ENCODE data around the gene HCN3. TPM values are rescaled to one million over a fixed set of nuclear protein-coding genes. Genes with fewer than 3 reads are reported as not detected.

HCN3 gene
- total and polyA plus RNA-seq, 2 donors = 0.76 to 2.6 TPM

DNA sequence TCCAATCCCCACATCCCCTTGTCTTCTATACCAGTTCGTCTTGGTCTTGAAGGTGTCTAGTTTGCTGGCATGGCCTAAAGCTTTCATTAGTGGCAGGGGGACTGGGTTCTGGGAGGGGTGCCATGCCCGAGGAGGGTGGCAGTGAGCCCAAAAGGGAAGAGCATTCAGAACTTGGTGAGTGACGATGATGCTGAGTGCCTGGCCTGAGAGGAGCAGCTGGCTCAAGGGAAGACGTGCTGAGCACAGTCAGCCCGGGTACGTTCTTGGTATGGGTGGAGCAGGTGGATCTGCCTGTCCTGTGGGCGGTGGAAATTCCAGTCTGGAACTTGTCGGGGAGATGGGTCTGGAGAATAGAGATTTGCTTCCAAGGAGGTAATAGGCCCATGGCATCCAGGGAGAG, 36.0 kb downstream of the HCN3 start:
- no peaks in the 10 kb centered on the region for H3K27me3 ChIP-seq (ENCODE audit: control insufficient read depth in 2 of 2, insufficient read depth in 1 of 2, low read length in 1 of 2)
- H3K4me1 ChIP-seq (ENCODE audit: control insufficient read depth in 2 of 2, insufficient read depth in 2 of 2, low read length in 2 of 2) = peaks cover 6 to 17% of the 10 kb centered on the region in 2 donors
- H3K36me3 ChIP-seq (ENCODE audit: control insufficient read depth in 2 of 2, insufficient read depth in 2 of 2, low read length in 1 of 2) = peaks cover 41 to 44% of the 10 kb centered on the region in 2 donors
- no peaks in the 10 kb centered on the region for H3K9me3 ChIP-seq (ENCODE audit: control insufficient read depth in 2 of 2, insufficient read depth in 1 of 2, low read length in 1 of 2)
- no peak overlapping the region for H3K4me3 ChIP-seq (ENCODE audit: low read length in 2 of 2)
- no peak for DNase-seq (ENCODE audit: low read depth in 6 of 9, low spot score in 9 of 9)
- WGBS = 96% methylated on average over 8 of the region's 8 CpGs
- H3K27ac ChIP-seq (ENCODE audit: low read depth in 1 of 2, low read length in 1 of 2) = no peak overlapping the region

DNA sequence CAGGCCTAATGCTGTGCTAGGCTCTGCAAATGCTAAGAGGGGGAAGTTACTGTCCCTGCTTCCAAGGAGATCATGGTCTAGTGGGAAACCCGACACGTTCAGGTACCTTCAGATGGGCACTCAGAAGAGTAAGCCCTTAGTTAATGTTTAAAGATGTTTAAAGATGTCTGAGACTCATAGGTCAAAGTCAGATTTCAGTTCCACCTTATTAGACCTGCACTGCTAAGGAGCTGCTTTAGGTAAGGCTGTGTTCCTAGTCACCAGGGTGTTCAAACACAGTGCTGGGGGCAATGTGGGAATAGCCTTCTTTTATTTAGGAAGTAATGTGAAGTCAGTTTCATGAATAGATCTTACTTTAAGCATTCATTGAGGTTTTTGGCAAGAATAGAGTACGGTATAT, 39.7 kb downstream of the HCN3 start:
- peaks cover 0 to 11% of the 10 kb centered on the region in 2 donors for H3K27me3 ChIP-seq (ENCODE audit: control insufficient read depth in 2 of 2, insufficient read depth in 1 of 2, low read length in 1 of 2)
- no peak overlapping the region for H3K27ac ChIP-seq (ENCODE audit: low read depth in 1 of 2, low read length in 1 of 2)
- 98% methylated on average over 3 of the region's 3 CpGs for WGBS
- peaks cover 41 to 45% of the 10 kb centered on the region in 2 donors for H3K36me3 ChIP-seq (ENCODE audit: control insufficient read depth in 2 of 2, insufficient read depth in 2 of 2, low read length in 1 of 2)
- DNase-seq (ENCODE audit: low read depth in 6 of 9, low spot score in 9 of 9) = no peak
- H3K4me1 ChIP-seq (ENCODE audit: control insufficient read depth in 2 of 2, insufficient read depth in 2 of 2, low read length in 2 of 2) = peaks cover 3 to 20% of the 10 kb centered on the region in 2 donors
- no peak overlapping the region for H3K4me3 ChIP-seq (ENCODE audit: low read length in 2 of 2)
- H3K9me3 ChIP-seq (ENCODE audit: control insufficient read depth in 2 of 2, insufficient read depth in 1 of 2, low read length in 1 of 2) = no peaks in the 10 kb centered on the region

DNA sequence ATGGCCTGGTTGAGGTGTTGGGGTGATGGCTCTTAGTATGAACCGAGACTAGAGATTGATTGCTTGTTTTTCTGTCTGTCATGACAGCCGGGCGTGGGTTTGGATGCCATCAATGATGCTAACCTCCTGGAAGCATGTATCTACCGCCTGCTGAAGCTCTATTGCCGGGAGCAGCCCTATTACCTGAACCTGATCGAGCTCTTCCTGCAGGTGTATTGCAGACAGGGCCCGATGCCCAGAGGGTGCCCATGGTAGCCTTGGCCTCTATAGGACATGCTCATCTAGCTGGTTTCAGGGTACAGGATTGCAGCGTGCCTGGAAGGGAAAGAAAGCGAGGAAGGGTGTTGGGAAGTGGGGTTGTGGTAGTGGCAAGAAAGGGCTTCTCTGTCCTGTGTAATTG, 40.8 kb downstream of the HCN3 start:
- Histone ChIP-seq H3K36me3 (ENCODE audit: control insufficient read depth in 2 of 2, insufficient read depth in 2 of 2, low read length in 1 of 2) (peaks cover 34 to 36% of the 10 kb centered on the region in 2 donors), H3K4me3 (ENCODE audit: low read length in 2 of 2) (no peak overlapping the region), H3K9me3 (ENCODE audit: control insufficient read depth in 2 of 2, insufficient read depth in 1 of 2, low read length in 1 of 2) (no peaks in the 10 kb centered on the region), H3K27me3 (ENCODE audit: control insufficient read depth in 2 of 2, insufficient read depth in 1 of 2, low read length in 1 of 2) (peaks cover 0 to 21% of the 10 kb centered on the region in 2 donors), H3K27ac (ENCODE audit: low read depth in 1 of 2, low read length in 1 of 2) (no peak overlapping the region), H3K4me1 (ENCODE audit: control insufficient read depth in 2 of 2, insufficient read depth in 2 of 2, low read length in 2 of 2) (peaks cover 8 to 30% of the 10 kb centered on the region in 2 donors)
- WGBS = 97% methylated on average over 9 of the region's 9 CpGs
- no peak for DNase-seq (ENCODE audit: low read depth in 6 of 9, low spot score in 9 of 9)

DNA sequence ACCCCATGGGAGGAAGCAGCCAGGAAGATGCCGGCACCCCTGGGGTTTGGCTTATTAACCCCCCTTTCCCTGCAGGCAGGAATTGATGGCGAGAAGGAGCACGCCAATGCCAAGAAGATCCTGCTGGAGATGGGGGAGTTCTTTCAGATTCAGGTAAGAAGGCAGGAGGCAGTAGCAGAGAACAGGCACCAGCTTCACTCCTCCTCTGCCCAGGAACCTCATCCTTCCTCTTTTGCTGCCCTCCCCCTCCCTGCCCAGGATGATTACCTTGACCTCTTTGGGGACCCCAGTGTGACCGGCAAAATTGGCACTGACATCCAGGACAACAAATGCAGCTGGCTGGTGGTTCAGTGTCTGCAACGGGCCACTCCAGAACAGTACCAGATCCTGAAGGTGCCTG, 42.3 kb downstream of the HCN3 start:
- 96% methylated on average over 5 of the region's 5 CpGs for WGBS

DNA sequence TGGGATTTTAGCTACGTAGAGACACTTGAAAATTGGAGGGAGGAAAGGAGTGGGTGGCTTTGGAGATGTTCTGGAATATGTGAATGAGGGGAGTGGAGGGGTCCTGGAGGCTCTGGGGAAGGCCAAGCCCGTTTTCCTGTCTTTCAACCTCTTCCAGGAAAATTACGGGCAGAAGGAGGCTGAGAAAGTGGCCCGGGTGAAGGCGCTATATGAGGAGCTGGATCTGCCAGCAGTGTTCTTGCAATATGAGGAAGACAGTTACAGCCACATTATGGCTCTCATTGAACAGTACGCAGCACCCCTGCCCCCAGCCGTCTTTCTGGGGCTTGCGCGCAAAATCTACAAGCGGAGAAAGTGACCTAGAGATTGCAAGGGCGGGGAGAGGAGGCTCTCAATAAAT, 43.0 kb downstream of the HCN3 start:
- Histone ChIP-seq H3K4me1 (ENCODE audit: control insufficient read depth in 2 of 2, insufficient read depth in 2 of 2, low read length in 2 of 2) (peaks cover 8 to 45% of the 10 kb centered on the region in 2 donors), H3K27ac (ENCODE audit: low read depth in 1 of 2, low read length in 1 of 2) (peak overlapping the region in 1 of 2 donors; percentile 23)
- 51% methylated on average over 11 of the region's 11 CpGs for WGBS

More for the DNA sequence above, 42.3 kb downstream of the HCN3 start:
- peaks cover 23 to 25% of the 10 kb centered on the region in 2 donors for H3K36me3 ChIP-seq (ENCODE audit: control insufficient read depth in 2 of 2, insufficient read depth in 2 of 2, low read length in 1 of 2)
- no peak overlapping the region for H3K4me3 ChIP-seq (ENCODE audit: low read length in 2 of 2)
- DNase-seq (ENCODE audit: low read depth in 6 of 9, low spot score in 9 of 9) = no peak
- H3K9me3 ChIP-seq (ENCODE audit: control insufficient read depth in 2 of 2, insufficient read depth in 1 of 2, low read length in 1 of 2) = no peaks in the 10 kb centered on the region
- peaks cover 0 to 27% of the 10 kb centered on the region in 2 donors for H3K27me3 ChIP-seq (ENCODE audit: control insufficient read depth in 2 of 2, insufficient read depth in 1 of 2, low read length in 1 of 2)
- peaks cover 8 to 38% of the 10 kb centered on the region in 2 donors for H3K4me1 ChIP-seq (ENCODE audit: control insufficient read depth in 2 of 2, insufficient read depth in 2 of 2, low read length in 2 of 2)
- no peak overlapping the region for H3K27ac ChIP-seq (ENCODE audit: low read depth in 1 of 2, low read length in 1 of 2)

DNA sequence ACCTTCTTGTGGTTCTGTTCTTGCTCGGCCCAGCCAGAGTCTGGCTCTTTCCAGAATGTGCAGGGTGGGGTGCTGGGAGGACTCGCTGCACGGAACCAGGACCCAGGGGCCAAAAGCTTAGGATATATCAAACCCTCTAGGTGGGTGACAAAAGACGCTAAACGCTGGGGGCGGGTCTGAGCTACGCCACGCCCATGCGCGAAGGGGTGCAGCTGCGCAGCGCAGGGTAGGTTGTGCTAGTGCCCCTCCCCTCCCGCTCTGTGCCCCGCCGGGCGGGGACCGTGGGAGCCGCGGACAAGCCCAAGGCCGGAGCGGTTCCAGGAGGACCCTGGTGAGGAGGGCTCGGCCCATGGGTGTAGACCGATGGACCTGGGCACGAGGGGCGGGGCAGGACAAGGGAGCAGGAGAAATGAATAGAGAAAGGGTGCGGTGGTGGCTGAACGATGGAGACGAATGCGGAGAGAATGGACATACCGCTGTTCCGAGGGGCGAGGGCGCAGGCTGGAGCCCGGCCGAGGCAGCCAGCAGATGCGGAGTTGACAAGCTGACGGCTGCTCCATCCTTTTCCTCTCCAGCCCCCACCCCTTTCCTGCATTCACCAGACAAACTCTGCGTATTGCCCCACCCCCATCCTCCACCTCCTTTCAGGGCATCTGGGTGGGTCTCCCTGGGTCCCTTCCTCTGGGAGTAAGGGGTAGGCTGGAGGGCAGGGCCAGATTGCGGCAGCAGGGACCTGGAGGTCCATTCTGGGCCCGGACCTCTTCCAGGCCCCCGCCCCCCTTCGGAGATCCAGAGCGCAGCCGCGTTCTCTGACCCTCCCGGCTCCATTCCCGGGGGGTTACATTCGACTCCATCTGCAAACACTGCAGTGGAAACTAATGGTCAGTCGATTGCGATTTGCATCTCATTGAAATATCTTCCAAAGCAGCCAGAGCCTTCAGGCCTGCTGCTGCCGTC, 43.7 kb downstream of the HCN3 start, which contains the start of gene RUSC1:
TSS of gene RUSC1 (plus strand) at position 234 of the 957 bp plus-strand sequence. CDS start 880 bp downstream, outside the sequence.
- DNase-seq (ENCODE audit: low read depth in 6 of 9, low spot score in 9 of 9) = peak in 7 of 9 donors; percentile 47 to 86 (median 70)
- 25% methylated on average over 51 of the region's 51 CpGs for WGBS
- H3K36me3 ChIP-seq (ENCODE audit: control insufficient read depth in 2 of 2, insufficient read depth in 2 of 2, low read length in 1 of 2) = peaks cover 17 to 19% of the 10 kb centered on the region in 2 donors
- H3K27ac ChIP-seq (ENCODE audit: low read depth in 1 of 2, low read length in 1 of 2) = peak within 1 kb of the TSS in 1 of 2 donors; percentile 24
- H3K4me1 ChIP-seq (ENCODE audit: control insufficient read depth in 2 of 2, insufficient read depth in 2 of 2, low read length in 2 of 2) = peaks cover 8 to 52% of the 10 kb centered on the region in 2 donors
- H3K9me3 ChIP-seq (ENCODE audit: control insufficient read depth in 2 of 2, insufficient read depth in 1 of 2, low read length in 1 of 2) = no peaks in the 10 kb centered on the region
- H3K4me3 ChIP-seq (ENCODE audit: low read length in 2 of 2) = peak within 1 kb of the TSS; percentile 49 to 56
- H3K27me3 ChIP-seq (ENCODE audit: control insufficient read depth in 2 of 2, insufficient read depth in 1 of 2, low read length in 1 of 2) = peaks cover 0 to 30% of the 10 kb centered on the region in 2 donors

More for the DNA sequence above, 43.0 kb downstream of the HCN3 start:
- peak overlapping the region; percentile 49 to 56 for H3K4me3 ChIP-seq (ENCODE audit: low read length in 2 of 2)
- peaks cover 17 to 19% of the 10 kb centered on the region in 2 donors for H3K36me3 ChIP-seq (ENCODE audit: control insufficient read depth in 2 of 2, insufficient read depth in 2 of 2, low read length in 1 of 2)
- peaks cover 0 to 30% of the 10 kb centered on the region in 2 donors for H3K27me3 ChIP-seq (ENCODE audit: control insufficient read depth in 2 of 2, insufficient read depth in 1 of 2, low read length in 1 of 2)
- H3K9me3 ChIP-seq (ENCODE audit: control insufficient read depth in 2 of 2, insufficient read depth in 1 of 2, low read length in 1 of 2) = no peaks in the 10 kb centered on the region
- no peak for DNase-seq (ENCODE audit: low read depth in 6 of 9, low spot score in 9 of 9)

DNA sequence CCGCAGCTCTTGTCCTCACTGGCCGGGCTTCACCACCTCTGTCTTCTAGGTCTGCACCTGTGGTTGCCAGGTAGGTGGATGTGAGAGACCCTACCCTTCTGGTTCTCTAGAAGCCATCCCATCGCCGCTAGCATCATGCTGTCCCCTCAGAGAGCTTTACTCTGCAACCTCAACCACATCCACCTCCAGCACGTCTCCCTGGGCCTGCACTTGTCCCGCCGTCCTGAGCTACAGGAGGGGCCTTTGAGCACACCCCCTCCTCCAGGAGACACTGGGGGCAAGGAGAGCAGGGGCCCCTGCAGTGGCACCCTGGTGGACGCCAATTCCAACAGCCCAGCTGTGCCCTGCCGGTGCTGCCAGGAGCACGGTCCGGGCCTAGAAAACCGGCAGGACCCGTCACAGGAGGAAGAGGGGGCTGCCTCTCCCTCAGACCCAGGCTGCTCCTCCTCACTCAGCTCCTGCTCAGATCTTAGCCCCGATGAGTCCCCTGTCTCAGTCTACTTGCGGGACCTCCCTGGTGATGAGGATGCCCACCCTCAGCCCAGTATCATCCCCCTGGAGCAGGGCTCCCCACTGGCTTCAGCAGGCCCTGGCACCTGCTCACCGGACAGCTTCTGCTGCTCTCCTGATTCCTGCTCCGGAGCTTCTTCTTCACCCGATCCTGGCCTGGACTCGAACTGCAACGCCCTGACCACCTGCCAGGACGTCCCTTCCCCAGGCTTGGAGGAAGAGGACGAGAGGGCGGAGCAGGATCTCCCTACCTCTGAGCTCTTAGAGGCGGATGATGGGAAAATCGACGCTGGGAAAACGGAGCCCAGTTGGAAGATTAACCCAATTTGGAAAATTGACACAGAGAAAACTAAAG, 44.6 kb downstream of the HCN3 start:
- H3K27ac ChIP-seq (ENCODE audit: low read depth in 1 of 2, low read length in 1 of 2) = peak overlapping the region in 1 of 2 donors; percentile 24
- DNase-seq (ENCODE audit: low read depth in 6 of 9, low spot score in 9 of 9) = no peak
- H3K27me3 ChIP-seq (ENCODE audit: control insufficient read depth in 2 of 2, insufficient read depth in 1 of 2, low read length in 1 of 2) = peaks cover 0 to 30% of the 10 kb centered on the region in 2 donors
- peak overlapping the region in 1 of 2 donors; percentile 87 for H3K4me3 ChIP-seq (ENCODE audit: low read length in 2 of 2)
- WGBS = 87% methylated on average over 27 of the region's 27 CpGs
- H3K36me3 ChIP-seq (ENCODE audit: control insufficient read depth in 2 of 2, insufficient read depth in 2 of 2, low read length in 1 of 2) = peaks cover 19% of the 10 kb centered on the region in 2 donors
- H3K9me3 ChIP-seq (ENCODE audit: control insufficient read depth in 2 of 2, insufficient read depth in 1 of 2, low read length in 1 of 2) = no peaks in the 10 kb centered on the region
- peaks cover 8 to 53% of the 10 kb centered on the region in 2 donors for H3K4me1 ChIP-seq (ENCODE audit: control insufficient read depth in 2 of 2, insufficient read depth in 2 of 2, low read length in 2 of 2)

DNA sequence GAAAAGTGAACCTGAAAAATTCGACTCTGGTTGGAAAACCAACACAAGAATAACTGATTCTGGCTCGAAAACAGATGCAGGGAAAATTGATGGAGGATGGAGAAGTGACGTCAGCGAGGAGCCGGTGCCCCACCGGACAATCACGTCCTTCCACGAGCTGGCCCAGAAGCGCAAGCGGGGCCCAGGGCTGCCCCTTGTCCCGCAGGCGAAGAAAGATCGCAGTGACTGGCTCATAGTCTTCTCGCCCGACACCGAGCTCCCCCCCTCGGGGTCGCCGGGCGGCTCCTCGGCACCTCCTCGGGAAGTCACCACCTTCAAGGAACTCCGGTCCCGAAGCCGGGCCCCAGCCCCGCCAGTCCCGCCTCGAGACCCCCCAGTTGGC, 45.3 kb downstream of the HCN3 start:
- Histone ChIP-seq H3K27ac (ENCODE audit: low read depth in 1 of 2, low read length in 1 of 2) (no peak overlapping the region), H3K27me3 (ENCODE audit: control insufficient read depth in 2 of 2, insufficient read depth in 1 of 2, low read length in 1 of 2) (peaks cover 0 to 30% of the 10 kb centered on the region in 2 donors), H3K4me3 (ENCODE audit: low read length in 2 of 2) (peak overlapping the region; percentile 71 to 87), H3K4me1 (ENCODE audit: control insufficient read depth in 2 of 2, insufficient read depth in 2 of 2, low read length in 2 of 2) (peaks cover 8 to 53% of the 10 kb centered on the region in 2 donors), H3K36me3 (ENCODE audit: control insufficient read depth in 2 of 2, insufficient read depth in 2 of 2, low read length in 1 of 2) (peaks cover 18 to 19% of the 10 kb centered on the region in 2 donors), H3K9me3 (ENCODE audit: control insufficient read depth in 2 of 2, insufficient read depth in 1 of 2, low read length in 1 of 2) (no peaks in the 10 kb centered on the region)
- no peak for DNase-seq (ENCODE audit: low read depth in 6 of 9, low spot score in 9 of 9)
- 3% methylated on average over 28 of the region's 28 CpGs for WGBS
